ENCODE measurements around the gene HTD2. TPM values are rescaled to one million over a fixed set of nuclear protein-coding genes. Genes with fewer than 3 reads are reported as not detected.

HTD2 gene
- polyA plus RNA-seq, 1 experiment: 5.2 TPM

DNA sequence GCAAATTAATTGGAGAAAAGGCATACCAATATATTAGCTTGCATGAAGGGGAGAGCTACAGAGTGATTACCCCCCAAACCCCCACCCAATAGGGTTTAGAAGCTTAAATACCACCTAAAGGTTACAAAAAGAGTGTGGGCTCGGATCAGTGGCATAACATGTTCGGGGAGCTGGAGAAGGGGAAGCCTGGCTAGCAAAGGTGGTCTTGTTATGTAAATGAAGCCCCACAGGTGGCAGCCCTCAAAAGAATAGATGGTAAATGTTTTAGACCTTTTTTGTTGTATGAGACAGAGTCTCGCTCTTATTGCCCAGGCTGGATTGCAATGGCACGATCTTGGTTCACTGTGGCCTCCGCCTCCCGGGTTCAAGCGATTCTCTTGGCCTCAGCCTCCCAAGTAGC lies 15.5 kb downstream of the HTD2 start:
- TF ChIP-seq, protein P1, sequence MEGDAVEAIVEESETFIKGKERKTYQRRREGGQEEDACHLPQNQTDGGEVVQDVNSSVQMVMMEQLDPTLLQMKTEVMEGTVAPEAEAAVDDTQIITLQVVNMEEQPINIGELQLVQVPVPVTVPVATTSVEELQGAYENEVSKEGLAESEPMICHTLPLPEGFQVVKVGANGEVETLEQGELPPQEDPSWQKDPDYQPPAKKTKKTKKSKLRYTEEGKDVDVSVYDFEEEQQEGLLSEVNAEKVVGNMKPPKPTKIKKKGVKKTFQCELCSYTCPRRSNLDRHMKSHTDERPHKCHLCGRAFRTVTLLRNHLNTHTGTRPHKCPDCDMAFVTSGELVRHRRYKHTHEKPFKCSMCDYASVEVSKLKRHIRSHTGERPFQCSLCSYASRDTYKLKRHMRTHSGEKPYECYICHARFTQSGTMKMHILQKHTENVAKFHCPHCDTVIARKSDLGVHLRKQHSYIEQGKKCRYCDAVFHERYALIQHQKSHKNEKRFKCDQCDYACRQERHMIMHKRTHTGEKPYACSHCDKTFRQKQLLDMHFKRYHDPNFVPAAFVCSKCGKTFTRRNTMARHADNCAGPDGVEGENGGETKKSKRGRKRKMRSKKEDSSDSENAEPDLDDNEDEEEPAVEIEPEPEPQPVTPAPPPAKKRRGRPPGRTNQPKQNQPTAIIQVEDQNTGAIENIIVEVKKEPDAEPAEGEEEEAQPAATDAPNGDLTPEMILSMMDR (IDR thresholded peaks at IDR 0.05; ENCODE audit: insufficient read depth, low read depth, low read length): no peak
- no peak for DNase-seq (ENCODE audit: low read depth)
- ChIA-PET CTCF (interaction anchor here (0.9 to 9.3 kb wide), 9 partner anchors 9 to 122 kb away, joined by 3 to 66 read pairs (median 3); partner anchors contain the start of genes HTD2 and RPP14), POLR2A (no interaction called here)
- no peak overlapping the region for H3K4me3 ChIP-seq (ENCODE audit: low read depth, low read length)
- no peaks in the 10 kb centered on the region for H3K36me3 ChIP-seq (ENCODE audit: control insufficient read depth, insufficient read depth, low read length)
- no peaks in the 10 kb centered on the region for H3K27me3 ChIP-seq (ENCODE audit: control insufficient read depth, insufficient read depth, low read length)

- Histone ChIP-seq H3K36me3 (ENCODE audit: control insufficient read depth, insufficient read depth, low read length) (no peaks in the 10 kb centered on the region), H3K4me3 (ENCODE audit: low read depth, low read length) (no peak overlapping the region), H3K27me3 (ENCODE audit: control insufficient read depth, insufficient read depth, low read length) (no peaks in the 10 kb centered on the region)
- CTCF ChIA-PET: interaction anchor here (0.6 to 9.3 kb wide), 8 partner anchors 8 to 97 kb away, joined by 3 to 66 read pairs (median 4); partner anchors contain the start of genes HTD2 and RPP14
- TF ChIP-seq, protein P1 (IDR thresholded peaks at IDR 0.05; ENCODE audit: insufficient read depth, low read depth, low read length): no peak
- POLR2A ChIA-PET: no interaction called here
- no peak for DNase-seq (ENCODE audit: low read depth)
Observed at GRCh38 chr3:58322793-58323192, 16.5 kb downstream of the HTD2 start.

DNA sequence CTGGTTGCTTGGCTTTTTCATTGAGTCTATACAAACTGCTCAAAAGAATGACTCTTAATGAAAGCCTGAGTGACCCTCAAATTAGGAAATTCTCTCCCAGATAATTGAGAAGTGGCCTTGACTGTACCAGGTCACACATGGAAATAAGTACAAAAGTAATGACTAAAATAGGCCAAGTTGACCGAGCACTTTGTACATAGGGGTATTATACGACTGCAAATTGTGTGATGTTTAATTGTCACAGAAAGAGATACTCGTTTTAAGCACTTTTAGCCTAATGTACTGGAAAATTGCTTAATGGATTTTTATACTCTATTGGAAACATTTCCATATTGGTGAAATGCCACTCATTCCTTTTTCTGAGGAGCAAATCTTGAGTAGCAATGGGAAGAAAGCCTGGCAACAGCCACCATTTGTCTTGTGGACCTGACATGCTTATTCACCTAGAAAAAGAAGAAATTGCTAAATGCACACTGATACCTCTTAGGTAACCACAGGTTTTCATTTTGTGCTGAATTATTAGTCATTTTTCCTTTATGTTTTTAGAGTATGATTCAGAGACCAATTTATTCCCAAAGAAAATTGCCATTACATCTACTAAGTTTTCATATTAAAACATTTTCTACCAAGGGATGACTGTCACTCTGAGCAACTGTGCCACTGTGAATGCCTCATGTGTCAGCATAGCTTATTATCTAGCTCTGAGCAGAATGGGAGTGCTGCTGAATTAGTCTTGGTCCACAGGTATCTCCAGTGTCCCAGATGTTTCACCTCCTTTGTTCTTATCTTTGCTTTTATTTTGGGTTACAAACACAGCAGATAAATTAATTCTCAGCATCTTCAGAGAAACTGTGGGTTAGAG lies 17.4 kb downstream of the HTD2 start:
- no peaks in the 10 kb centered on the region for H3K36me3 ChIP-seq (ENCODE audit: control insufficient read depth, insufficient read depth, low read length)
- ChIA-PET POLR2A (no interaction called here), CTCF (interaction anchor here (0.6 to 9.3 kb wide), 4 partner anchors 16 to 146 kb away, joined by 3 to 66 read pairs (median 4); partner anchors contain the start of genes HTD2 and RPP14)
- no peaks in the 10 kb centered on the region for H3K27me3 ChIP-seq (ENCODE audit: control insufficient read depth, insufficient read depth, low read length)
- DNase-seq (ENCODE audit: low read depth): no peak
- H3K4me3 ChIP-seq (ENCODE audit: low read depth, low read length): no peak overlapping the region
- TF ChIP-seq, protein P1 (IDR thresholded peaks at IDR 0.05; ENCODE audit: insufficient read depth, low read depth, low read length): no peak

- TF ChIP-seq, protein P1 (IDR thresholded peaks at IDR 0.05; ENCODE audit: insufficient read depth, low read depth, low read length): no peak
- H3K27me3 ChIP-seq (ENCODE audit: control insufficient read depth, insufficient read depth, low read length): no peaks in the 10 kb centered on the region
- H3K4me3 ChIP-seq (ENCODE audit: low read depth, low read length): no peak overlapping the region
- ChIA-PET CTCF (interaction anchor here (0.7 to 1.9 kb wide), 6 partner anchors 19 to 168 kb away, joined by 3 to 6 read pairs (median 4); partner anchors contain the start of genes HTD2, KCTD6 and RPP14), POLR2A (no interaction called here)
- no peak for DNase-seq (ENCODE audit: low read depth)
- no peaks in the 10 kb centered on the region for H3K36me3 ChIP-seq (ENCODE audit: control insufficient read depth, insufficient read depth, low read length)
Observed at GRCh38 chr3:58324391-58325390, 18.4 kb downstream of the HTD2 start.
